ENCODE measurements around the gene HYCC2.
"Not testable (repeated sequence)": the region's sequence is repeated elsewhere in the genome, so short reads cannot be mapped to it uniquely, and the experiment has no call there.

Gene HYCC2

DNA sequence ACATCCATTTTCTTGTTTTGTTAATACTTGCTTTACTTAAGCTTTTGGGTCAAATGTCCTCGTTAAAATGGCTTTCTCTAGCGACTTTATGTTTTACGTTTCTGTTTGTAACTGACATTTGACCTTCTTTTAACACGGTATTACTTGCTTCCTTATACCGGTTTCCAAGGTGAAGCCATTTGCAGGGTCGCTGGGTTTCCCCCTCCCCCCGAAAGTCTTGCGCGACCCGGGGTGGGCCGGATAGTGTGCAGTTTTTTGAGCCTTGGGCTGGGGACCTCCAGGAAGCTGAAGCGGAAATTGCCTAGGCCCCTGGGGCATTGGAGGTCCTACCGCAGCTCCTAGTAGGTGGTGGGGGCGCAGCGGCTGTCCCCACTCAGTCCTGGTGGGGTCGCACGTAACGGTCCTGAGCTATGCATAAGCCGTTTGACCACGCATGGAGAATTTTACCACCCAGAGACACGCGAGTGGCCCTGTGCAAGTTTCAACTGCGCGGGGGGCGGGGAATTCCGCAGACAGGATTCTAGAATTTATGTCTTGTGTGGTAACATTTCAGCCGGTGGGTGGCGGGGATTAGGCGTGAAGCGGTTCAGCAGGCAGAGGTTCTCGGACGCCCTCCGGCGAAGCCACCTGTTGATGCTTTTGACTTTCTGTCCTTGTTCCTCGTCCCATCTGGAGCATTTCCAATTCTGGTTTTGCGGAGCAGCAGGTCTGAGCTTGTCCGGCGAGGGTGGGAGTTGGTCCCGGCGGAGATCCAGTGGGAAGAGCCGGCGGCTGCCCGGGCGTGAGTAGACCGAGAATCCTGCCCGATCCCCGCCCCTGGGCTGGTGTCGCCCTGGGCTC, 46.9 kb upstream of the HYCC2 start:
- no peaks in the 10 kb centered on the region for H4K20me1 ChIP-seq (ENCODE audit: control insufficient read depth, insufficient read depth, low read depth, low read length)
- peaks cover 50% of the 10 kb centered on the region for H3K4me1 ChIP-seq (ENCODE audit: control insufficient read depth, low read length)
- no peak for TF ChIP-seq EZH2phosphoT487 (IDR thresholded peaks at IDR 0.05; ENCODE audit: borderline replicate concordance, low read length)
- TF ChIP-seq, protein P1, sequence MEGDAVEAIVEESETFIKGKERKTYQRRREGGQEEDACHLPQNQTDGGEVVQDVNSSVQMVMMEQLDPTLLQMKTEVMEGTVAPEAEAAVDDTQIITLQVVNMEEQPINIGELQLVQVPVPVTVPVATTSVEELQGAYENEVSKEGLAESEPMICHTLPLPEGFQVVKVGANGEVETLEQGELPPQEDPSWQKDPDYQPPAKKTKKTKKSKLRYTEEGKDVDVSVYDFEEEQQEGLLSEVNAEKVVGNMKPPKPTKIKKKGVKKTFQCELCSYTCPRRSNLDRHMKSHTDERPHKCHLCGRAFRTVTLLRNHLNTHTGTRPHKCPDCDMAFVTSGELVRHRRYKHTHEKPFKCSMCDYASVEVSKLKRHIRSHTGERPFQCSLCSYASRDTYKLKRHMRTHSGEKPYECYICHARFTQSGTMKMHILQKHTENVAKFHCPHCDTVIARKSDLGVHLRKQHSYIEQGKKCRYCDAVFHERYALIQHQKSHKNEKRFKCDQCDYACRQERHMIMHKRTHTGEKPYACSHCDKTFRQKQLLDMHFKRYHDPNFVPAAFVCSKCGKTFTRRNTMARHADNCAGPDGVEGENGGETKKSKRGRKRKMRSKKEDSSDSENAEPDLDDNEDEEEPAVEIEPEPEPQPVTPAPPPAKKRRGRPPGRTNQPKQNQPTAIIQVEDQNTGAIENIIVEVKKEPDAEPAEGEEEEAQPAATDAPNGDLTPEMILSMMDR (IDR thresholded peaks at IDR 0.05; ENCODE audit: low read depth, low read length, poor library complexity, severe bottlenecking), result peak; percentile 81
- H3K36me3 ChIP-seq (ENCODE audit: control insufficient read depth, low read length), result no peaks in the 10 kb centered on the region
- peak overlapping the region; percentile 88 for H3K4me2 ChIP-seq (ENCODE audit: low read length)
- peaks cover 7% of the 10 kb centered on the region for H3K79me2 ChIP-seq (ENCODE audit: control insufficient read depth, low read length)
- H3K27me3 ChIP-seq (ENCODE audit: control insufficient read depth, low read length), result no peaks in the 10 kb centered on the region
- peak overlapping the region; percentile 92 for H3K4me3 ChIP-seq (ENCODE audit: low read length)
- H3K27ac ChIP-seq (ENCODE audit: low read depth, low read length), result peak overlapping the region; percentile 88
- peaks cover 14% of the 10 kb centered on the region for H3F3A ChIP-seq (ENCODE audit: control insufficient read depth, insufficient read depth)
- no peaks in the 10 kb centered on the region for H3K9me3 ChIP-seq (ENCODE audit: control insufficient read depth, insufficient read depth, low read length)
- H3K9me2 ChIP-seq (replicated peaks; ENCODE audit: control insufficient read depth, low read length), result no peaks in the 10 kb centered on the region

DNA sequence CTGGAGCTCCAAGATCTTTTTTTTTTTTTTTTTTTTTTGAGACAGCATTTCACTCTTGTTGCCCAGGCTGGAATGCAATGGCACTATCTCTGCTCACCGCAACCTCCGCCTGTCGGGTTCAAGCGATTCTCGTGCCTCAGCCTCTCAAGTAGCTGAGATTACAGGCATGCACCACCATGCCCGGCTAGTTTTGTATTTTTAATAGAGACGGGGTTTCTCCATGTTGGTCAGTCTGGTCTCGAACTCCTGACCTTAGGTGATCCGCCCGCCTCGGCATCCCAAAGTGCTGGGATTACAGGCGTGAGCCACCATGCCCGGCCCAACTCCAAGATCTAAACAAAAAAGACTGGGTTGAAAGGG, 46.2 kb upstream of the HYCC2 start:
- H3K79me2 ChIP-seq (ENCODE audit: control insufficient read depth, low read length); H3K27me3 ChIP-seq (ENCODE audit: control insufficient read depth, low read length); H3K9me2 ChIP-seq (replicated peaks; ENCODE audit: control insufficient read depth, low read length); H3K36me3 ChIP-seq (ENCODE audit: control insufficient read depth, low read length); H3K9me3 ChIP-seq (ENCODE audit: control insufficient read depth, insufficient read depth, low read length); H4K20me1 ChIP-seq (ENCODE audit: control insufficient read depth, insufficient read depth, low read depth, low read length): not testable (repeated sequence)
- H3K4me1 ChIP-seq (ENCODE audit: control insufficient read depth, low read length), result peaks cover 48% of the 10 kb centered on the region
- peak overlapping the region; percentile 92 for H3K4me3 ChIP-seq (ENCODE audit: low read length)
- peak overlapping the region; percentile 88 for H3K27ac ChIP-seq (ENCODE audit: low read depth, low read length)
- peaks cover 14% of the 10 kb centered on the region for H3F3A ChIP-seq (ENCODE audit: control insufficient read depth, insufficient read depth)
- H3K4me2 ChIP-seq (ENCODE audit: low read length), result peak overlapping the region; percentile 88

DNA sequence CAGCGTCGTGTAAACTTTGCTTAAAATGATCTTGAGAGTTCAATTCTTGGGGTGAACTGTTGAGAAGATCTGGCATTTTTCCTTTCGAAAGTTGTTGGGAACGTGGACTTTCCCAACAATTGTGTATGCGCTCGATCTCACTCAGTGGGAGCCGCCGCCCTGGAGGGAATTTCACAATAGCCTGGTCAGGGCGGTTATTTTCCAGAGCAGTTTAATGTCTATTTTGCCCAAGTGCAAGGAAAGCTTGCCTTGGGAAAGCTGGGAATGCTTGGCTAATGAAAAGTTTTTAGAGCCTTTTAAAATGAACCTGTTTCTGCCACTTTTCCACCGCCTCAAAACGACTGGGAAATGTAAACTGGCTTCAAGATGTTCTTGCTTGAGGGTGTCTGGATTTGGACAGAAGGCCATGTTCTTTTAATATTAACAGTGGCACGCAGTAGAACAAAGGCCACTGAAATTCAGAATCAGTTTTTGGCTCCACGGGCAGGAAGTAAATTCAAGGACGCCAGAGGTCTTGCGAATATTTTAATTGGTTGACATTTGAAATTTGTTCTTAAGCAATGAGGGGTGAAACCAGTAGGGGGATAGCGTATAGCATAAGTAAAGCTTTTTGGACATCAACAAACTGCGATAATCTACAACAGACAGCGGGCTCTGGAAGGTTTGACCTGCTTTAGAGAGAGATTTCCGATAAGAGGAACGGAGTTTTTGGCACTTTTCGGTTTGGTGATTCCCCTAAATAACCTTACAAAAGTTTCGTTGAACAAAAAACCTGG, 45.7 kb upstream of the HYCC2 start:
- H3K27me3 ChIP-seq (ENCODE audit: control insufficient read depth, low read length), result no peaks in the 10 kb centered on the region
- peaks cover 14% of the 10 kb centered on the region for H3F3A ChIP-seq (ENCODE audit: control insufficient read depth, insufficient read depth)
- peak overlapping the region; percentile 88 for H3K4me2 ChIP-seq (ENCODE audit: low read length)
- H3K27ac ChIP-seq (ENCODE audit: low read depth, low read length), result peak overlapping the region; percentile 88
- no peaks in the 10 kb centered on the region for H3K9me2 ChIP-seq (replicated peaks; ENCODE audit: control insufficient read depth, low read length)
- H4K20me1 ChIP-seq (ENCODE audit: control insufficient read depth, insufficient read depth, low read depth, low read length), result no peaks in the 10 kb centered on the region
- H3K4me3 ChIP-seq (ENCODE audit: low read length), result peak overlapping the region; percentile 92
- H3K9me3 ChIP-seq (ENCODE audit: control insufficient read depth, insufficient read depth, low read length), result no peaks in the 10 kb centered on the region
- peaks cover 7% of the 10 kb centered on the region for H3K79me2 ChIP-seq (ENCODE audit: control insufficient read depth, low read length)
- TF ChIP-seq, protein P1 (IDR thresholded peaks at IDR 0.05; ENCODE audit: low read depth, low read length, poor library complexity, severe bottlenecking), result peak; percentile 45
- TF ChIP-seq EZH2phosphoT487 (IDR thresholded peaks at IDR 0.05; ENCODE audit: borderline replicate concordance, low read length), result no peak
- H3K4me1 ChIP-seq (ENCODE audit: control insufficient read depth, low read length), result peaks cover 44% of the 10 kb centered on the region
- no peaks in the 10 kb centered on the region for H3K36me3 ChIP-seq (ENCODE audit: control insufficient read depth, low read length)

All from DOHH2 (cell line).